ENCODE data around the gene CRY2.

Gene CRY2

GRCh38 chr11:45879803-45880686, 32.8 kb downstream of the CRY2 start:
- no peak for DNase-seq

GRCh38 chr11:45880772-45881570, 33.7 kb downstream of the CRY2 start:
- no peak for DNase-seq

GRCh38 chr11:45881708-45882368, 34.6 kb downstream of the CRY2 start:
- DNase-seq = no peak

GRCh38 chr11:45884596-45885185, 37.4 kb downstream of the CRY2 start:
- DNase-seq = no peak

- peak; percentile 28 to 64 (median 38) for DNase-seq
These were observed 38.1 kb downstream of the CRY2 start, which contains the start of gene MAPK8IP1 for GRCh38 chr11:45885274-45885920. MAPK8IP1 (plus strand) TSS chr11:45885651; CDS start chr11:45885821, 170 bp downstream.

GRCh38 chr11:45885921-45886721, 38.8 kb downstream of the CRY2 start:
- no peak for DNase-seq

GRCh38 chr11:45886816-45887520, 39.7 kb downstream of the CRY2 start:
- DNase-seq = no peak

- DNase-seq = no peak
These were observed 40.3 kb downstream of the CRY2 start for GRCh38 chr11:45887587-45887986.

- DNase-seq = no peak
These were observed 42.3 kb downstream of the CRY2 start for GRCh38 chr11:45889555-45889954.

- DNase-seq = no peak
These were observed 42.7 kb downstream of the CRY2 start for GRCh38 chr11:45889966-45890365.

- DNase-seq = no peak
These were observed 43.7 kb downstream of the CRY2 start for GRCh38 chr11:45890886-45891550.

- DNase-seq = no peak
These were observed 45.6 kb downstream of the CRY2 start for GRCh38 chr11:45892856-45893255.

GRCh38 chr11:45894555-45895247, 47.4 kb downstream of the CRY2 start:
- DNase-seq = no peak

- DNase-seq = no peak
These were observed 48.4 kb downstream of the CRY2 start for GRCh38 chr11:45895553-45896259.

- DNase-seq = no peak
These were observed 49.2 kb downstream of the CRY2 start for GRCh38 chr11:45896422-45896984.

GRCh38 chr11:45897556-45897955, 50.3 kb downstream of the CRY2 start:
- DNase-seq = no peak

- DNase-seq = no peak
These were observed 51.8 kb downstream of the CRY2 start for GRCh38 chr11:45899086-45899447.

GRCh38 chr11:45899448-45900174, 52.3 kb downstream of the CRY2 start:
- peak in 3 of 5 donors; percentile 47 to 48 (median 48) for DNase-seq

Measured in T-helper 1 cell (primary cell).